Natural killer cell (primary cell): ENCODE data around the gene PLCH2. TPM values are rescaled to one million over a fixed set of nuclear protein-coding genes. Genes with fewer than 3 reads are reported as not detected.

ENCODE experiments used
- ATAC-seq, 3 donors: fragments of 150-1000 bp in 2 of 3; fragments of 200-7000 bp in 1 of 3; cut with Tn5 transposase; 1 replicate in 1 of 3; 2 replicates in 2 of 3; pipeline ENCODE4 v1.10.0; 2021; ENCODE audit warnings: mild to moderate bottlenecking in 2 of 3, moderate library complexity in 2 of 3
- DNase-seq, 2 donors: peaks; one replicate each; pipeline versions ENCODE4 v3.0.0 to v3.0.0-alpha.2; 2013 to 2021; ENCODE audit warnings: mixed read lengths in 1 of 2
- H3K27ac ChIP-seq: one replicate; pipeline ENCODE4 v1.5.1; 2013; ENCODE audit warnings: mild to moderate bottlenecking, low read length
- H3K27me3 ChIP-seq: one replicate; pipeline ENCODE4 v1.6.1; 2013; ENCODE audit warnings: low read length; ENCODE audit not compliant: control insufficient read depth, insufficient read depth
- H3K36me3 ChIP-seq: one replicate; pipeline ENCODE4 v1.6.1; 2013; ENCODE audit warnings: low read length; ENCODE audit not compliant: control insufficient read depth, insufficient read depth
- H3K4me1 ChIP-seq: one replicate; pipeline ENCODE4 v1.6.1; 2013; ENCODE audit warnings: low read length; ENCODE audit not compliant: control insufficient read depth, insufficient read depth
- H3K4me3 ChIP-seq: one replicate; pipeline ENCODE4 v1.5.1; 2013; ENCODE audit warnings: low read length
- H3K9me3 ChIP-seq: one replicate; pipeline ENCODE4 v1.6.1; 2013; ENCODE audit warnings: low read length; ENCODE audit not compliant: control insufficient read depth, insufficient read depth
- H3K27ac Mint-ChIP-seq, 2 donors: one replicate each; pipeline ENCODE4 v1.8.0; 2022; ENCODE audit warnings: mild to moderate bottlenecking in 2 of 2, mixed read lengths in 2 of 2, moderate library complexity in 1 of 2
- H3K27me3 Mint-ChIP-seq, 2 donors: one replicate each; pipeline ENCODE4 v1.8.0; 2022; ENCODE audit warnings: low read depth in 2 of 2, mixed read lengths in 2 of 2
- H3K36me3 Mint-ChIP-seq: one replicate; pipeline ENCODE4 v1.8.0; 2022; ENCODE audit warnings: mixed read lengths
- H3K4me1 Mint-ChIP-seq, 2 donors: one replicate each; pipeline ENCODE4 v1.8.0; 2022; ENCODE audit warnings: mixed read lengths in 2 of 2
- H3K4me3 Mint-ChIP-seq: one replicate; pipeline ENCODE4 v1.8.0; 2022; ENCODE audit warnings: mild to moderate bottlenecking, moderate library complexity, mixed read lengths
- H3K9me3 Mint-ChIP-seq, 2 donors: one replicate each; pipeline ENCODE4 v1.8.0; 2022; ENCODE audit warnings: mixed read lengths in 2 of 2
- CTCF ChIP-seq: fragments of 200-600 bp; IDR thresholded peaks from one replicate; pipeline ENCODE4 v1.8.0; 2022; ENCODE audit warnings: antibody characterized with exemption
- WGBS: methylation state at CpG from one replicate; pipeline ENCODE4 v1.1.7; 2013; ENCODE audit warnings: missing lambda C conversion rate; ENCODE audit not compliant: insufficient coverage; 5-methylcytosine and 5-hydroxymethylcytosine counted together
- intact Hi-C: fragments of 100-400 bp; cut with micrococcal nuclease; formaldehyde crosslinking; loops from one replicate; pipeline ENCODE4 v1.14.2; 2022
- total RNA-seq, 4 donors: library from RNA; stranded (reverse); fragments of 120-200 nt in 1 of 4; gene quantifications; one replicate each; pipeline versions ENCODE4 v1.2.3 to v1.2.4, GENCODE V29; 2013 to 2022

The PLCH2 gene
- total RNA-seq, 3 donors from 2014 or later (not counting 1 experiment from before 2014, with no cell fraction given), result 77.1 to 116 (median 106) TPM

DNA sequence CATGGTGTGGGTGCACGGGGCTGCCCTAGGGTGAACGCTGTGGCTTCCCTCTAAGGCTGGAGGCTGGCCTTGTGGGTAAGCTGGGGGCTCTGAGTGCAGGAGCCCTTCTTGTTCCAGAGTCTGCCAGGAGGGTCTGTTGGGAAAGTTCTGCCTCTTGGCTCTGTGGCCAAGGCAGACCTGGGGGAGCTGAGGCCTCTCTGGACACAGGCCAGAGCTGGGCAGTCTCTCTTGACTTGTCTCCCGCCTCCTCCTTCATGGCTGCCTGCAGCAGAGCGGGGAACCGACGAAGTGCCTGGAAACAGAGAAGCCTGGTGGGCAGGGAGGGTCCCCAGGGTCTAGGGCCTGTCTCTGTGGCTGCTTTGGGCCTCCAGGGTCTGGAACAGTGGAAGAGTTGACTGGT is 33.4 kb upstream of the PLCH2 start:
- H3K4me1 ChIP-seq, result peaks cover 12% of the 10 kb centered on the region
- peaks cover 0 to 12% of the 10 kb centered on the region in 2 donors for H3K4me1 Mint-ChIP-seq
- DNase-seq (no peak), ATAC-seq (no peak)
- H3K9me3 ChIP-seq, result no peaks in the 10 kb centered on the region
- H3K4me3 ChIP-seq, result no peak overlapping the region
- H3K36me3 ChIP-seq, result no peaks in the 10 kb centered on the region
- H3K27ac ChIP-seq, result no peak overlapping the region
- H3K36me3 Mint-ChIP-seq, result no peaks in the 10 kb centered on the region
- no peaks in the 10 kb centered on the region for H3K27me3 Mint-ChIP-seq
- WGBS, result 71% methylated on average over 6 of the region's 6 CpGs
- no peak overlapping the region for H3K27ac Mint-ChIP-seq
- no peak for TF ChIP-seq CTCF
- peak overlapping the region; percentile 35 for H3K4me3 Mint-ChIP-seq
- intact Hi-C loops, result no loop called here
- H3K27me3 ChIP-seq, result peaks cover 12% of the 10 kb centered on the region
- H3K9me3 Mint-ChIP-seq, result no peaks in the 10 kb centered on the region

- no peak overlapping the region for H3K4me3 ChIP-seq
Measured at GRCh38 chr1:2443277-2444137, 32.6 kb upstream of the PLCH2 start.

GRCh38 chr1:2444138-2444591 is 31.9 kb upstream of the PLCH2 start:
- no peaks in the 10 kb centered on the region for H3K9me3 Mint-ChIP-seq
- H3K27ac ChIP-seq, result no peak overlapping the region
- no peaks in the 10 kb centered on the region for H3K9me3 ChIP-seq
- H3K27me3 ChIP-seq, result peaks cover 12% of the 10 kb centered on the region
- WGBS, result 46% methylated on average over 27 of the region's 27 CpGs
- intact Hi-C loops, result no loop called here
- no peaks in the 10 kb centered on the region for H3K36me3 ChIP-seq
- TF ChIP-seq CTCF, result no peak
- no peak for ATAC-seq
- H3K4me1 ChIP-seq, result peaks cover 12% of the 10 kb centered on the region
- no peaks in the 10 kb centered on the region for H3K27me3 Mint-ChIP-seq
- H3K4me1 Mint-ChIP-seq, result peaks cover 0 to 13% of the 10 kb centered on the region in 2 donors
- no peaks in the 10 kb centered on the region for H3K36me3 Mint-ChIP-seq
- no peak overlapping the region for H3K27ac Mint-ChIP-seq
- DNase-seq, result no peak
- no peak overlapping the region for H3K4me3 ChIP-seq
- H3K4me3 Mint-ChIP-seq, result no peak overlapping the region

More at GRCh38 chr1:2443277-2444137, 32.6 kb upstream of the PLCH2 start:
- Mint-ChIP-seq H3K27ac (no peak overlapping the region), H3K9me3 (no peaks in the 10 kb centered on the region), H3K36me3 (no peaks in the 10 kb centered on the region), H3K4me1 (peaks cover 0 to 13% of the 10 kb centered on the region in 2 donors), H3K27me3 (no peaks in the 10 kb centered on the region), H3K4me3 (no peak overlapping the region)
- 2% methylated on average over 107 of the region's 107 CpGs for WGBS
- peaks cover 12% of the 10 kb centered on the region for H3K27me3 ChIP-seq
- ATAC-seq (peak in 2 of 3 donors; percentile 62 to 67), DNase-seq (peak in 1 of 2 donors; percentile 50)
- no peak overlapping the region for H3K27ac ChIP-seq
- no peaks in the 10 kb centered on the region for H3K36me3 ChIP-seq
- intact Hi-C loops, result no loop called here
- peaks cover 12% of the 10 kb centered on the region for H3K4me1 ChIP-seq
- no peaks in the 10 kb centered on the region for H3K9me3 ChIP-seq
- TF ChIP-seq CTCF, result no peak
